Ectodermal cell (in vitro differentiated cells): ENCODE measurements around the gene HDAC11.
A peak's percentile ranks its signal among the peaks of the same experiment; 100 is the strongest.

Experiments
- H3K27ac ChIP-seq: 2 replicates; pipeline ENCODE4 v1.7.0; 2013; ENCODE audit warnings: mild to moderate bottlenecking, low read depth, low read length; ENCODE audit not compliant: insufficient read depth, poor library complexity, severe bottlenecking
- H3K27me3 ChIP-seq: 2 replicates; pipeline ENCODE4 v1.7.0; 2013; ENCODE audit warnings: mild to moderate bottlenecking, low read length; ENCODE audit not compliant: insufficient read depth, control insufficient read depth, poor library complexity, severe bottlenecking
- H3K36me3 ChIP-seq: one replicate; pipeline ENCODE4 v1.7.0; 2013; ENCODE audit warnings: low read length; ENCODE audit not compliant: control insufficient read depth, insufficient read depth
- H3K4me1 ChIP-seq: one replicate; pipeline ENCODE4 v1.7.0; 2013; ENCODE audit warnings: low read length; ENCODE audit not compliant: control insufficient read depth, insufficient read depth
- H3K4me3 ChIP-seq: 2 replicates; pipeline ENCODE4 v1.7.0; 2013; ENCODE audit warnings: low read depth, low read length, control low read depth; ENCODE audit not compliant: insufficient read depth
- H3K9me3 ChIP-seq: 2 replicates; pipeline ENCODE4 v1.7.0; 2013; ENCODE audit warnings: mild to moderate bottlenecking, low read length, moderate library complexity; ENCODE audit not compliant: control insufficient read depth
- WGBS, 2 experiments: methylation state at CpG; one replicate each; pipeline ENCODE4 v1.1.7; 2013; ENCODE audit warnings: missing lambda C conversion rate in 2 of 2; 5-methylcytosine and 5-hydroxymethylcytosine counted together

Gene HDAC11

GRCh38 chr3:13470894-13471574 is 9.1 kb upstream of the HDAC11 start:
- Histone ChIP-seq H3K27me3 (no peaks in the 10 kb centered on the region), H3K27ac (no peak overlapping the region), H3K9me3 (no peaks in the 10 kb centered on the region), H3K4me3 (no peak overlapping the region), H3K36me3 (no peaks in the 10 kb centered on the region), H3K4me1 (peaks cover 4% of the 10 kb centered on the region)
- 81 to 84% methylated on average over 13 of the region's 13 CpGs for WGBS, 2 experiments

GRCh38 chr3:13472286-13472685 is 7.8 kb upstream of the HDAC11 start:
- 91 to 93% methylated on average over 4 of the region's 4 CpGs for WGBS, 2 experiments
- H3K4me1 ChIP-seq = peaks cover 4% of the 10 kb centered on the region
- H3K36me3 ChIP-seq = no peaks in the 10 kb centered on the region
- no peak overlapping the region for H3K4me3 ChIP-seq
- H3K27me3 ChIP-seq = no peaks in the 10 kb centered on the region
- H3K9me3 ChIP-seq = no peaks in the 10 kb centered on the region
- H3K27ac ChIP-seq = no peak overlapping the region

GRCh38 chr3:13473020-13473419 is 7.1 kb upstream of the HDAC11 start:
- 68 to 73% methylated on average over 3 of the region's 3 CpGs for WGBS, 2 experiments
- Histone ChIP-seq H3K36me3 (no peaks in the 10 kb centered on the region), H3K27ac (no peak overlapping the region), H3K4me3 (no peak overlapping the region), H3K4me1 (peaks cover 4% of the 10 kb centered on the region), H3K9me3 (no peaks in the 10 kb centered on the region), H3K27me3 (no peaks in the 10 kb centered on the region)

GRCh38 chr3:13474021-13474420 is 6.1 kb upstream of the HDAC11 start:
- no peak overlapping the region for H3K27ac ChIP-seq
- 90 to 91% methylated on average over 12 of the region's 12 CpGs for WGBS, 2 experiments
- no peaks in the 10 kb centered on the region for H3K9me3 ChIP-seq

GRCh38 chr3:13474776-13475303 is 5.3 kb upstream of the HDAC11 start:
- no peaks in the 10 kb centered on the region for H3K36me3 ChIP-seq
- no peaks in the 10 kb centered on the region for H3K9me3 ChIP-seq
- no peak overlapping the region for H3K27ac ChIP-seq
- H3K27me3 ChIP-seq = no peaks in the 10 kb centered on the region
- WGBS, 2 experiments = 88 to 90% methylated on average over 10 of the region's 10 CpGs
- no peak overlapping the region for H3K4me3 ChIP-seq
- H3K4me1 ChIP-seq = peaks cover 4% of the 10 kb centered on the region

More at GRCh38 chr3:13474021-13474420, 6.1 kb upstream of the HDAC11 start:
- Histone ChIP-seq H3K27me3 (no peaks in the 10 kb centered on the region), H3K4me3 (no peak overlapping the region), H3K36me3 (no peaks in the 10 kb centered on the region), H3K4me1 (peaks cover 4% of the 10 kb centered on the region)

- Histone ChIP-seq H3K9me3 (no peaks in the 10 kb centered on the region), H3K4me1 (peaks cover 8% of the 10 kb centered on the region), H3K27ac (no peak overlapping the region), H3K36me3 (no peaks in the 10 kb centered on the region), H3K4me3 (no peak overlapping the region), H3K27me3 (peaks cover 5% of the 10 kb centered on the region)
- 62 to 73% methylated on average over 7 of the region's 7 CpGs for WGBS, 2 experiments
Observed at GRCh38 chr3:13475871-13476590, 4.1 kb upstream of the HDAC11 start.

GRCh38 chr3:13477943-13478342 is 2.2 kb upstream of the HDAC11 start:
- WGBS, 2 experiments = 26 to 28% methylated on average over 6 of the region's 6 CpGs
- Histone ChIP-seq H3K27me3 (peaks cover 13% of the 10 kb centered on the region), H3K36me3 (no peaks in the 10 kb centered on the region), H3K4me3 (no peak overlapping the region), H3K27ac (no peak overlapping the region), H3K9me3 (no peaks in the 10 kb centered on the region), H3K4me1 (peaks cover 8% of the 10 kb centered on the region)

GRCh38 chr3:13479332-13479581 is 849 bp upstream of the HDAC11 start:
- 4% methylated on average over 13 of the region's 13 CpGs for WGBS, 2 experiments
- peak overlapping the region; percentile 62 for H3K4me3 ChIP-seq
- H3K27me3 ChIP-seq = peaks cover 13% of the 10 kb centered on the region
- no peaks in the 10 kb centered on the region for H3K36me3 ChIP-seq
- no peaks in the 10 kb centered on the region for H3K9me3 ChIP-seq
- peak overlapping the region; percentile 91 for H3K27ac ChIP-seq
- H3K4me1 ChIP-seq = peaks cover 8% of the 10 kb centered on the region

GRCh38 chr3:13480340-13481318 is 523 bp downstream of the HDAC11 start:
- Histone ChIP-seq H3K9me3 (no peaks in the 10 kb centered on the region), H3K4me1 (peaks cover 9% of the 10 kb centered on the region), H3K4me3 (peak overlapping the region; percentile 56), H3K27me3 (peaks cover 13% of the 10 kb centered on the region), H3K27ac (no peak overlapping the region), H3K36me3 (no peaks in the 10 kb centered on the region)
- 21 to 22% methylated on average over 70 of the region's 70 CpGs for WGBS, 2 experiments
